Measurements from ENCODE around the gene CMTM4.

DNA sequence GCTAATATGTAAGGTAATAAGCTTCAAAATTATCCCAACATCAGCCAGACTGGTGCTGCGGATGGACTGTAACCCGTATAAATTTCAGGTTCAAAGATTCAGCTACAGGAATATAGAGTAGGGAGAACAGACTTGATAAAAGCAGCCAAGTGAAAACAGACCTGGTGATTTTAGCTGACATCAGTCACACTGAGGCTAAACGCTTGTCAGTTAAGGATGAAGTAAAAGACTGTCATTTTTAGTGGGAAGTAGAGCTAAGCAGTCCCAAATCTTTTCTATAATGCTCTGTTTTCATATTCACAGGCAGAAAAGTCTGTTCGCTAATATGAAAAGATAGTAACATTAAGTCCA is 35.4 kb downstream of the CMTM4 start:
- TF ChIP-seq, protein P1, sequence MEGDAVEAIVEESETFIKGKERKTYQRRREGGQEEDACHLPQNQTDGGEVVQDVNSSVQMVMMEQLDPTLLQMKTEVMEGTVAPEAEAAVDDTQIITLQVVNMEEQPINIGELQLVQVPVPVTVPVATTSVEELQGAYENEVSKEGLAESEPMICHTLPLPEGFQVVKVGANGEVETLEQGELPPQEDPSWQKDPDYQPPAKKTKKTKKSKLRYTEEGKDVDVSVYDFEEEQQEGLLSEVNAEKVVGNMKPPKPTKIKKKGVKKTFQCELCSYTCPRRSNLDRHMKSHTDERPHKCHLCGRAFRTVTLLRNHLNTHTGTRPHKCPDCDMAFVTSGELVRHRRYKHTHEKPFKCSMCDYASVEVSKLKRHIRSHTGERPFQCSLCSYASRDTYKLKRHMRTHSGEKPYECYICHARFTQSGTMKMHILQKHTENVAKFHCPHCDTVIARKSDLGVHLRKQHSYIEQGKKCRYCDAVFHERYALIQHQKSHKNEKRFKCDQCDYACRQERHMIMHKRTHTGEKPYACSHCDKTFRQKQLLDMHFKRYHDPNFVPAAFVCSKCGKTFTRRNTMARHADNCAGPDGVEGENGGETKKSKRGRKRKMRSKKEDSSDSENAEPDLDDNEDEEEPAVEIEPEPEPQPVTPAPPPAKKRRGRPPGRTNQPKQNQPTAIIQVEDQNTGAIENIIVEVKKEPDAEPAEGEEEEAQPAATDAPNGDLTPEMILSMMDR (IDR thresholded peaks at IDR 0.05; ENCODE audit: borderline replicate concordance, extremely low read depth, low read length, poor library complexity, severe bottlenecking): no peak
- TF ChIP-seq EZH2 (IDR thresholded peaks at IDR 0.05; ENCODE audit: borderline replicate concordance, low read depth, low read length, severe bottlenecking): no peak

Measured in DND-41 (cell line).